ENCODE data around the gene PDE6G.

PDE6G gene

DNA sequence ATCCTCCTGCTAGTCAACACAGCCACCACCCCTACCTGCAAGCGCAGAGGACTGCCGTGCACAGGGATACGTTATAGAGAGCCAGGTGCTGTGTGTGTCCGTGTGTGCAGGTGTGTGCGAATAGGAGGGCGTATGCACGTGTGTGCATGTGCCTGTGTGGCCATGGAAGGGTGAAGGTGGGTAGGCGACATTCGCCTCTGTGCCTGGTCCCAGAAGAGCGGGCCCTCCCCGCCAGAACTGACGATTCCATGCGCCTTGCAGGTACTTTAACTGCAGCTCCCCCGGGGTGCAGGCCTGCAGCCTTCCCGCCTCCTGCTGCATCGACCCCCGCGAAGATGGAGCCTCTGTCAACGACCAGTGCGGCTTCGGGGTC, 8.7 kb downstream of the PDE6G start:
- H3K27ac ChIP-seq: no peak overlapping the region
- TF ChIP-seq, protein P1, sequence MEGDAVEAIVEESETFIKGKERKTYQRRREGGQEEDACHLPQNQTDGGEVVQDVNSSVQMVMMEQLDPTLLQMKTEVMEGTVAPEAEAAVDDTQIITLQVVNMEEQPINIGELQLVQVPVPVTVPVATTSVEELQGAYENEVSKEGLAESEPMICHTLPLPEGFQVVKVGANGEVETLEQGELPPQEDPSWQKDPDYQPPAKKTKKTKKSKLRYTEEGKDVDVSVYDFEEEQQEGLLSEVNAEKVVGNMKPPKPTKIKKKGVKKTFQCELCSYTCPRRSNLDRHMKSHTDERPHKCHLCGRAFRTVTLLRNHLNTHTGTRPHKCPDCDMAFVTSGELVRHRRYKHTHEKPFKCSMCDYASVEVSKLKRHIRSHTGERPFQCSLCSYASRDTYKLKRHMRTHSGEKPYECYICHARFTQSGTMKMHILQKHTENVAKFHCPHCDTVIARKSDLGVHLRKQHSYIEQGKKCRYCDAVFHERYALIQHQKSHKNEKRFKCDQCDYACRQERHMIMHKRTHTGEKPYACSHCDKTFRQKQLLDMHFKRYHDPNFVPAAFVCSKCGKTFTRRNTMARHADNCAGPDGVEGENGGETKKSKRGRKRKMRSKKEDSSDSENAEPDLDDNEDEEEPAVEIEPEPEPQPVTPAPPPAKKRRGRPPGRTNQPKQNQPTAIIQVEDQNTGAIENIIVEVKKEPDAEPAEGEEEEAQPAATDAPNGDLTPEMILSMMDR (conservative IDR thresholded peaks at IDR 0.05): no peak

DNA sequence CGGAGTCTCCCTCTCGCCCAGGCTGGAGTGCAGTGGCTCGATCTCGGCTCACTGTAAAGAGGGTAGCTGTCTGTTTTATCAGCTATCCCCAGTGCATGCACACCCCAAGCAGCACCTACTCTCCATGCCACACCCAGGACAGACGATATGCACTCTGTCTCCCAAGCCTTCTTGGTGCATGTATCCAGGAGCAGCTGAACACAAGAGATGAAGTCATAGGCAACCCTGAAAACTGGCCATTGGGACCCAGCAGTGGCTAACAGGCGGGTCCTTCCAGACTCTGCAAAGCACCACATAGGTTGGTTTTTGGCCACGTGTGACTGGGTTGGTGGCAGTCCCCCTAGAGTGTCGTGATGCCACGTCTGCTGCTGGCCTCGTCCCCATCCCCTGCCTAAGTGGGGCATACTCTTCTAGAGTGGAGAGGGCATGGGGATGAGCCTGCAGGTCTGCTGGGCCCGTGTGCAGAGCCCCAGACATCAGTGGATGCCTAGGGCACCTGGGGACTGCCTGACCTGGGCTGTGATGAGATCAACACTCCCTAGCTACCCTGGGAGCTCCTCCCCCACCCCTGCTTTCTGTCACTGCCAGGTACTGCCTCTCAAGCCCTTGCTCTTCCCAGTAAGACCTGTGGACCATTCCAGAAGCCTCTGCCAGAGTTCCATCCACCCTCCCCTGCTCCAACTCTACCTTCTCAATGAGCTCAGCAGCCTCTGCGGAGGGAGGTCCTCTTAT, 9.3 kb downstream of the PDE6G start:
- H3K27ac ChIP-seq: no peak overlapping the region
- TF ChIP-seq, protein P1 (conservative IDR thresholded peaks at IDR 0.05): no peak

GRCh38 chr17:81644976-81645952, 11.1 kb downstream of the PDE6G start:
- H3K27ac ChIP-seq: no peak overlapping the region
- TF ChIP-seq, protein P1 (conservative IDR thresholded peaks at IDR 0.05): no peak

- H3K27ac ChIP-seq: no peak overlapping the region
- TF ChIP-seq, protein P1 (conservative IDR thresholded peaks at IDR 0.05): no peak
These were observed 11.8 kb downstream of the PDE6G start for GRCh38 chr17:81644496-81644895.

GRCh38 chr17:81641825-81642489, 14.4 kb downstream of the PDE6G start:
- no peak overlapping the region for H3K27ac ChIP-seq
- TF ChIP-seq, protein P1 (conservative IDR thresholded peaks at IDR 0.05): no peak

DNA sequence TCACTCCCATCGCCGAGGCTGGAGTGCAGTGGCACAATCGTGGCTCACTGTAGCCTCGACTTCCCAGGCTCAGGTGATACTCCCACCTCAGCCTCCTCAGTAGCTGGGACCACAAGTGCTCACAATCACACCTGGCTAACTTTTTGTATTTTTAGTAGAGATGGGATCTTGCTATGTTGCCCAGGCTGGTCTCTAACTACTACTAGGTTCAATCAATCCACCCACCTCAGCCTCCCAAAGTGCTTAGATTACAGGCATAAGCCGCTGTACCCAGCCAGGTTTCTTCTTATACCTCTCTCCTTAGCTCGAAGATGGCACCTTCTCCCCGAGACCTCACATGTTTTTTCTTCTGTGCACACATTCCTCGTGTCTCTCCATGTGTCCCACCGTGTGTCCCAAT, 16.3 kb downstream of the PDE6G start:
- TF ChIP-seq, protein P1 (conservative IDR thresholded peaks at IDR 0.05): no peak
- no peak overlapping the region for H3K27ac ChIP-seq

DNA sequence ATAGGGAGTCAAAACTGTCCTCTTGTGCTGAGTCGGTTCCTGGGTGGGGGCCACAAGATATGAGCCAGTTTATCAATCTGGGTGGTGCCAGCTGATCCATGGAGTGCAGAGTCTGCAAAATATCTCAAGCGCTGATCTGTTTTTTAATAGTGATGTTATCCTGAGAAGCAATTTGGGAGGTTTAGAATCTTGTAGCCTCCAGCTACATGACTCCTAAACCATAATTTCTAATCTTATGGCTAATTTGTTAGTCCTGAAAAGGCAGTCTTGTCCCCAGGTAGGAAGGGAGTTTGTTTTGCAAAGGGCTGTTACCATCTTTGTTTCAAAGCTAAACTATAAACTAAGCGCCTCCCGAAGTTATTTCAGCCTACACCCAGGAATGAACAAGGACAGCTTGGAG, 17.7 kb downstream of the PDE6G start:
- no peak overlapping the region for H3K27ac ChIP-seq
- TF ChIP-seq, protein P1 (conservative IDR thresholded peaks at IDR 0.05): no peak
